Left renal cortex interstitium (tissue), 4 donors: ENCODE data around the gene MMP24OS. TPM values are rescaled to one million over a fixed set of nuclear protein-coding genes. Genes with fewer than 3 reads are reported as not detected.
"Not testable (repeated sequence)": the region's sequence is repeated elsewhere in the genome, so short reads cannot be mapped to it uniquely, and the experiment has no call there.

ENCODE experiments used
- DNase-seq, 4 donors: peaks; one replicate each; pipeline ENCODE4 v3.0.0-alpha.2; 2013; ENCODE audit warnings: low read depth in 4 of 4, low spot score in 2 of 4, missing footprints in 1 of 4
- polyA plus RNA-seq, 4 donors: library from polyadenylated mRNA; unstranded; fragments of 120-200 nt; gene quantifications; one replicate each; pipeline ENCODE4 v1.2.1, GENCODE V29; 2013; ENCODE audit not compliant: insufficient read length in 4 of 4

The MMP24OS gene
- polyA plus RNA-seq, 4 donors = 37.7 to 49.2 (median 42.7) TPM

DNA sequence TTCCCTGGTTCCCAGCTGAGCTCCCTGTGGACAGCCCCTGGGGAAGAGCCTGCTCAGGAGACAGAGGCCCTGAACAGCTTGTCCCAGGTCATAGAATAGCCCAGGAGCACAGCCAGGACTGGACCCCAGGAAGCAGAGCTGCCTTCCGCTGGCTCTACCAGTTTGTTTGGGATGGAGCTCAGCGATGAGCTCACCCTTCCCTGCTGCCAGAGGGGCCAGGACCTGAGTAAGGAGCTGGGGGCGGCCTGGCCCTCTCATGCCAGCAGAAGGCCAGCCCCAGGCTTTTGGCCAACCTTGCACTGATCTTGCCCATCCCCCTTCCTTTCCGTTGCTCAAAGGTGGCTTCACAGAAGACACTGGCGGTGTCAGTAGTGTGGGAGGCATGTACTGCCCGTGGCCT, 17.5 kb downstream of the MMP24OS start:
- DNase-seq = no peak

- no peak for DNase-seq
These were observed 20.6 kb downstream of the MMP24OS start for GRCh38 chr20:35257175-35257909.

GRCh38 chr20:35254448-35254999, 23.4 kb downstream of the MMP24OS start:
- DNase-seq = no peak

- no peak for DNase-seq
These were observed 24.9 kb downstream of the MMP24OS start for GRCh38 chr20:35253010-35253409.

GRCh38 chr20:35252598-35252997, 25.3 kb downstream of the MMP24OS start:
- not testable (repeated sequence) for DNase-seq

GRCh38 chr20:35252037-35252461, 25.9 kb downstream of the MMP24OS start:
- no peak for DNase-seq

- no peak for DNase-seq
These were observed 26.3 kb downstream of the MMP24OS start for GRCh38 chr20:35251613-35251940.

GRCh38 chr20:35248641-35249475, 29.1 kb downstream of the MMP24OS start:
- DNase-seq = no peak

- DNase-seq = no peak
These were observed 31.2 kb downstream of the MMP24OS start for GRCh38 chr20:35246723-35247122.

DNA sequence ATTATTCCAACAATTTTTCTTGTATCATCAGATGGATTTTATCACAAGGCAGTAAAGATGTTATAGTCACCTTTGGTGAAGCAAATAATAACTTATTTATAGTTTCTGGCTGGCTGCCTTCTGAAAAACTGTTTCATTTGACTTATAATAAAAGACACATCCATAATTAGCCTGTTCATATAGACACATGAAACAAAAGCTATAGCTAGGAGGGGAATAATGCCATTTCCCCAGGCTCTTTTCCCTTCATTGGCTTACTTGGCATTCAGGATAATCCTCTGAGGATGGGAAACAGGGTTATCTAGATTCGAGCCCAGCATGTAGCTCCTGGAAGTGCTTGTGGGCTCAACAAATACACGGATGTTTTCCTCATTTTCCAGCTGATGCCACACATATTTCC, 33.9 kb downstream of the MMP24OS start:
- DNase-seq = no peak

DNA sequence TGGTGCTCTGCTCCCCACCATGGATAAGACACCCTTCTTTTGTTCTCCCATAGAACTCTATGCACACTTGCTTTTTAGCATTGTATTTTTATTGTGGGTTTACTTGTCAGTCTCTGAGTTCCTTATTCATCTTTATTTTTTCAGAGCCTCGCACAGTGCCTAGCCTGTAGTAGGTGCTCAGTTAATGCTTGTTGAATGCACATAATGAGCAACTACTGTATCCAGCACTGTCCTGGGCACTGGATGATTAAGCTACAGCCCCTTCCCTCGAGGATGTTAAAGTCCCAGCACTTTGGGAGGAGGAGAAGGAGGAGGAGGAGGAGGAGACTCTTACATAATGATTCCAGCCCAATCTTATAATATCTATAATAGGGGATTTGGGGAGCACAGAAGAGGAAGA, 34.6 kb downstream of the MMP24OS start:
- no peak for DNase-seq

GRCh38 chr20:35240811-35241293, 37.1 kb downstream of the MMP24OS start:
- DNase-seq = no peak

- DNase-seq = no peak
These were observed 37.7 kb downstream of the MMP24OS start for GRCh38 chr20:35240083-35240810.

GRCh38 chr20:35238735-35239134, 39.2 kb downstream of the MMP24OS start:
- DNase-seq = no peak

GRCh38 chr20:35238170-35238569, 39.8 kb downstream of the MMP24OS start:
- no peak for DNase-seq

GRCh38 chr20:35237486-35237885, 40.4 kb downstream of the MMP24OS start:
- no peak for DNase-seq

- no peak for DNase-seq
These were observed 42.0 kb downstream of the MMP24OS start for GRCh38 chr20:35235881-35236280.

GRCh38 chr20:35232575-35232974, 45.3 kb downstream of the MMP24OS start:
- DNase-seq = no peak

- DNase-seq = peak in 1 of 4 donors; percentile 56
These were observed 50.8 kb downstream of the MMP24OS start for GRCh38 chr20:35226884-35227681.
